IMR-90 (cell line): ENCODE results near the gene ZNF277. TPM values are rescaled to one million over a fixed set of nuclear protein-coding genes. Genes with fewer than 3 reads are reported as not detected.

ENCODE experiments used
- ATAC-seq: fragments of 200-7000 bp; cut with Tn5 transposase; 2 replicates; pipeline ENCODE4 v1.9.1; 2020; ENCODE audit warnings: low read depth, mild to moderate bottlenecking, moderate library complexity
- BruUV-seq: library from RNA; stranded (reverse); fragments of 400-500 nt; replicated peaks from 2 replicates; lab custom pipeline; 2021; lab: Mats Ljungman, UMichigan
- CTCF ChIA-PET: fragments of 300-600 bp; formaldehyde crosslinking; extraction: SDS; loops from one replicate; lab custom pipeline; 2021; ENCODE audit warnings: antibody characterized with exemption; lab: Yijun Ruan, JAX
- POLR2A ChIA-PET: fragments of 300-600 bp; sonication (Branson Sonifier 250); formaldehyde crosslinking; loops from one replicate; lab custom pipeline; 2022; ENCODE audit warnings: antibody characterized with exemption; ENCODE audit not compliant: unreplicated experiment; lab: Charles Lee
- DNase-seq: peaks from one replicate; pipeline ENCODE4 v3.0.0; 2013
- H2AFZ ChIP-seq: replicated peaks from 2 replicates; pipeline ENCODE3; 2013; ENCODE audit warnings: low read length, mild to moderate bottlenecking; ENCODE audit not compliant: poor library complexity
- H2AK5ac ChIP-seq: 2 replicates; pipeline ENCODE4 v1.6.1; 2013; ENCODE audit warnings: low read depth, low read length, inconsistent platforms
- H2AK9ac ChIP-seq: replicated peaks from 2 replicates; pipeline ENCODE3; 2013; ENCODE audit warnings: mild to moderate bottlenecking, low read depth, low read length, moderate library complexity; ENCODE audit not compliant: poor library complexity
- H2BK120ac ChIP-seq: 2 replicates; pipeline ENCODE4 v1.6.1; 2013; ENCODE audit warnings: low read depth, low read length, inconsistent platforms
- H2BK15ac ChIP-seq: 3 replicates; pipeline ENCODE4 v1.6.1; 2013; ENCODE audit warnings: low read depth, low read length, inconsistent platforms
- H2BK20ac ChIP-seq: 2 replicates; pipeline ENCODE4 v1.6.1; 2013; ENCODE audit warnings: low read depth, mild to moderate bottlenecking, inconsistent platforms, low read length, moderate library complexity
- H2BK5ac ChIP-seq: 2 replicates; pipeline ENCODE4 v1.6.1; 2013; ENCODE audit warnings: mild to moderate bottlenecking, low read depth, low read length, inconsistent platforms; ENCODE audit not compliant: poor library complexity, severe bottlenecking
- H3K14ac ChIP-seq: replicated peaks from 2 replicates; pipeline ENCODE4 v1.6.1; 2013; ENCODE audit warnings: low read depth, low read length, inconsistent platforms
- H3K18ac ChIP-seq: 2 replicates; pipeline ENCODE4 v1.6.1; 2013; ENCODE audit warnings: low read depth, low read length, control low read depth
- H3K23ac ChIP-seq: 2 replicates; pipeline ENCODE4 v1.6.1; 2013; ENCODE audit warnings: low read depth, low read length, inconsistent platforms
- H3K27ac ChIP-seq: 2 replicates; pipeline ENCODE4 v1.5.1; 2013; ENCODE audit warnings: mild to moderate bottlenecking, control low read depth, low read length; ENCODE audit not compliant: insufficient read depth
- H3K27me3 ChIP-seq: 2 replicates; pipeline ENCODE4 v1.6.1; 2013; ENCODE audit warnings: low read length; ENCODE audit not compliant: control insufficient read depth, insufficient read depth
- H3K36me3 ChIP-seq: 2 replicates; pipeline ENCODE4 v1.6.1; 2013; ENCODE audit warnings: low read length, mixed read lengths; ENCODE audit not compliant: control insufficient read depth, insufficient read depth
- H3K4ac ChIP-seq: 2 replicates; pipeline ENCODE4 v1.6.1; 2013; ENCODE audit warnings: low read depth, low read length, inconsistent platforms
- H3K4me1 ChIP-seq: 2 replicates; pipeline ENCODE4 v1.6.1; 2013; ENCODE audit warnings: low read length, mixed read lengths; ENCODE audit not compliant: control insufficient read depth, insufficient read depth
- H3K4me2 ChIP-seq: 2 replicates; pipeline ENCODE4 v1.6.1; 2013; ENCODE audit warnings: low read depth, mild to moderate bottlenecking, control low read depth, low read length, moderate library complexity
- H3K4me3 ChIP-seq: 2 replicates; pipeline ENCODE4 v1.5.1; 2013; ENCODE audit warnings: low read depth, mild to moderate bottlenecking, control low read depth, low read length, moderate library complexity; ENCODE audit not compliant: insufficient read depth
- H3K56ac ChIP-seq: 2 replicates; pipeline ENCODE4 v1.6.1; 2013; ENCODE audit warnings: low read length, inconsistent platforms; ENCODE audit not compliant: insufficient read depth; ENCODE audit errors: extremely low read depth
- H3K79me1 ChIP-seq, 2 experiments: 2 replicates each; pipeline ENCODE4 v1.6.1; 2013; ENCODE audit warnings: low read length in 2 of 2, inconsistent platforms in 1 of 2, low read depth in 1 of 2
- H3K9ac ChIP-seq: 2 replicates; pipeline ENCODE4 v1.6.1; 2013; ENCODE audit warnings: low read depth, low read length, control low read depth
- H3K9me1 ChIP-seq: 2 replicates; pipeline ENCODE4 v1.6.1; 2013; ENCODE audit warnings: low read length, inconsistent platforms; ENCODE audit not compliant: insufficient read depth
- H3K9me3 ChIP-seq: 2 replicates; pipeline ENCODE4 v1.6.1; 2013; ENCODE audit warnings: low read length; ENCODE audit not compliant: control insufficient read depth, insufficient read depth
- H4K20me1 ChIP-seq: 2 replicates; pipeline ENCODE4 v1.6.1; 2013; ENCODE audit warnings: low read length, inconsistent platforms; ENCODE audit not compliant: insufficient read depth
- H4K5ac ChIP-seq: 2 replicates; pipeline ENCODE4 v1.6.1; 2013; ENCODE audit warnings: mild to moderate bottlenecking, low read depth, low read length, control low read depth
- H4K8ac ChIP-seq, 2 experiments: 2 replicates each; pipeline ENCODE4 v1.6.1; 2013; ENCODE audit warnings: low read depth in 2 of 2, low read length in 2 of 2, control low read depth in 1 of 2, inconsistent platforms in 1 of 2
- H4K91ac ChIP-seq: 2 replicates; pipeline ENCODE4 v1.6.1; 2013; ENCODE audit warnings: low read depth, low read length, inconsistent platforms; ENCODE audit not compliant: insufficient read depth
- BHLHE40 ChIP-seq: fragments of 150-350 bp; IDR thresholded peaks from 2 replicates; pipeline ENCODE4 v1.6.1; 2016; ENCODE audit warnings: mild to moderate bottlenecking, low read depth, low read length
- CHD1 ChIP-seq: IDR thresholded peaks from 2 replicates; pipeline ENCODE4 v1.6.1; 2012; ENCODE audit warnings: low read depth, low read length, improper control_type of control experiment
- FOS ChIP-seq: fragments of 150-350 bp; IDR thresholded peaks from 2 replicates; pipeline ENCODE4 v1.6.1; 2016; ENCODE audit warnings: low read depth, low read length
- MAZ ChIP-seq: IDR thresholded peaks from 2 replicates; pipeline ENCODE4 v1.6.1; 2012; ENCODE audit warnings: low read depth, mild to moderate bottlenecking, low read length, improper control_type of control experiment, moderate library complexity, borderline replicate concordance
- MXI1 ChIP-seq: IDR thresholded peaks from 2 replicates; pipeline ENCODE4 v1.6.1; 2012; ENCODE audit warnings: low read depth, mild to moderate bottlenecking, low read length, moderate library complexity, borderline replicate concordance
- NFE2L2 ChIP-seq: fragments of 150-350 bp; IDR thresholded peaks from 2 replicates; pipeline ENCODE4 v1.6.1; 2016; ENCODE audit warnings: low read depth, mild to moderate bottlenecking, low read length
- RAD21 ChIP-seq: IDR thresholded peaks from 2 replicates; pipeline ENCODE4 v1.6.1; 2012; ENCODE audit warnings: low read length, improper control_type of control experiment
- RCOR1 ChIP-seq: IDR thresholded peaks from 2 replicates; pipeline ENCODE4 v1.6.1; 2012; ENCODE audit warnings: mild to moderate bottlenecking, low read length, improper control_type of control experiment; ENCODE audit not compliant: insufficient replicate concordance
- SMC3 ChIP-seq: fragments of 150-350 bp; IDR thresholded peaks from 2 replicates; pipeline ENCODE4 v1.6.1; 2016; ENCODE audit warnings: low read depth, mild to moderate bottlenecking, antibody characterized with exemption, low read length, moderate library complexity
- WGBS, 2 experiments: methylation state at CpG; one replicate each; pipeline versions ENCODE4 v1.1.5 to v1.1.7; 2013; ENCODE audit warnings: missing lambda C conversion rate in 2 of 2; ENCODE audit not compliant: insufficient read length in 1 of 2; ENCODE audit errors: extremely low coverage in 2 of 2; 5-methylcytosine and 5-hydroxymethylcytosine counted together
- dilution Hi-C: fragments of 300-500 bp; cut with HindIII; formaldehyde crosslinking; loops from one replicate; pipeline ENCODE4 v1.14.3; 2018; ENCODE audit warnings: low sequenced_read_pairs; ENCODE audit not compliant: unreplicated experiment
- in situ Hi-C: fragments of 300-500 bp; cut with MboI; formaldehyde crosslinking; loops from 3 replicates; pipeline ENCODE4 v1.14.3; 2019; ENCODE audit warnings: low sequenced_read_pairs, inconsistent platforms, mixed read lengths
- intact Hi-C: fragments of 100-400 bp; cut with micrococcal nuclease; formaldehyde crosslinking; loops from 2 replicates; pipeline ENCODE4 v1.10.0; 2022
- polyA plus RNA-seq, 3 experiments: library from polyadenylated mRNA; depleted of rRNA; stranded (reverse); fragments of >200 nt; gene quantifications; 2 replicates each; pipeline ENCODE4 v1.2.3, GENCODE V29; 2012; ENCODE audit warnings: low replicate concordance in 1 of 3
- total RNA-seq: library from RNA; depleted of rRNA; stranded (reverse); fragments of >200 nt; gene quantifications from 2 replicates; pipeline ENCODE4 v1.2.3, GENCODE V29; 2012
- TF ChIP-seq, protein P1 (sequence below): conservative IDR thresholded peaks from 2 replicates; pipeline ENCODE4 v1.5.1; 2012; ENCODE audit warnings: mild to moderate bottlenecking, low read depth, low read length, improper control_type of control experiment

The ZNF277 gene
- total and polyA plus RNA-seq, 2 of the 4 experiments (the other 2 are of a cell fraction), result 7.3 to 21.3 TPM

- CTCF ChIA-PET, result no interaction called here
- H2BK5ac ChIP-seq, result no peak overlapping the region
- H2AFZ ChIP-seq, result no peak overlapping the region
- H3K9me1 ChIP-seq, result peaks cover 4% of the 10 kb centered on the region; the same call in 1 of the 2 replicates
- H3K27ac ChIP-seq, result no peak overlapping the region
- H3K23ac ChIP-seq, result no peak overlapping the region
- WGBS, 2 experiments, result no CpG with 5 or more reads among the region's 2 CpGs
- no peak for DNase-seq
- no peak overlapping the region for H2AK9ac ChIP-seq
- H3K36me3 ChIP-seq, result no peaks in the 10 kb centered on the region
- in situ Hi-C loops, result no loop called here
- H3K9ac ChIP-seq, result no peak overlapping the region
- no peak overlapping the region for H2BK120ac ChIP-seq
- no peak overlapping the region; the same call in 1 of the 2 replicates for H3K18ac ChIP-seq
- TF ChIP-seq CHD1 (no peak), NFE2L2 (no peak), MAZ (no peak), RAD21 (no peak), FOS (no peak), MXI1 (no peak), SMC3 (no peak), BHLHE40 (no peak), RCOR1 (no peak)
- TF ChIP-seq, protein P1, sequence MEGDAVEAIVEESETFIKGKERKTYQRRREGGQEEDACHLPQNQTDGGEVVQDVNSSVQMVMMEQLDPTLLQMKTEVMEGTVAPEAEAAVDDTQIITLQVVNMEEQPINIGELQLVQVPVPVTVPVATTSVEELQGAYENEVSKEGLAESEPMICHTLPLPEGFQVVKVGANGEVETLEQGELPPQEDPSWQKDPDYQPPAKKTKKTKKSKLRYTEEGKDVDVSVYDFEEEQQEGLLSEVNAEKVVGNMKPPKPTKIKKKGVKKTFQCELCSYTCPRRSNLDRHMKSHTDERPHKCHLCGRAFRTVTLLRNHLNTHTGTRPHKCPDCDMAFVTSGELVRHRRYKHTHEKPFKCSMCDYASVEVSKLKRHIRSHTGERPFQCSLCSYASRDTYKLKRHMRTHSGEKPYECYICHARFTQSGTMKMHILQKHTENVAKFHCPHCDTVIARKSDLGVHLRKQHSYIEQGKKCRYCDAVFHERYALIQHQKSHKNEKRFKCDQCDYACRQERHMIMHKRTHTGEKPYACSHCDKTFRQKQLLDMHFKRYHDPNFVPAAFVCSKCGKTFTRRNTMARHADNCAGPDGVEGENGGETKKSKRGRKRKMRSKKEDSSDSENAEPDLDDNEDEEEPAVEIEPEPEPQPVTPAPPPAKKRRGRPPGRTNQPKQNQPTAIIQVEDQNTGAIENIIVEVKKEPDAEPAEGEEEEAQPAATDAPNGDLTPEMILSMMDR, result no peak
- H2AK5ac ChIP-seq, result no peak overlapping the region
- no peaks in the 10 kb centered on the region; the same call in 1 of the 2 replicates for H3K27me3 ChIP-seq
- POLR2A ChIA-PET, result no interaction called here
- no peak overlapping the region for H3K56ac ChIP-seq
- H3K4me2 ChIP-seq, result no peak overlapping the region
- no TSS peak for BruUV-seq
- H3K9me3 ChIP-seq, result no peaks in the 10 kb centered on the region
- H3K4me1 ChIP-seq, result peaks cover 6% of the 10 kb centered on the region
- H2BK15ac ChIP-seq, result no peak overlapping the region
- H3K14ac ChIP-seq, result no peak overlapping the region
- no peak overlapping the region for H3K4me3 ChIP-seq
- no peak overlapping the region for H4K8ac ChIP-seq
- intact Hi-C loops, result no loop called here
- dilution Hi-C loops, result no loop called here
- no peak overlapping the region for H4K5ac ChIP-seq
- no peaks in the 10 kb centered on the region for H3K79me1 ChIP-seq
- ATAC-seq, result no peak
- no peak overlapping the region for H4K91ac ChIP-seq
- H3K4ac ChIP-seq, result no peak overlapping the region
- H2BK20ac ChIP-seq, result no peak overlapping the region
- no peaks in the 10 kb centered on the region for H4K20me1 ChIP-seq
Measured at GRCh38 chr7:112370436-112370835, 163.9 kb downstream of the ZNF277 start.
